ENCODE measurements around the gene PLEKHA5. TPM values are rescaled to one million over a fixed set of nuclear protein-coding genes. Genes with fewer than 3 reads are reported as not detected.

Gene PLEKHA5
- polyA plus RNA-seq, 1 of the 3 experiments (the other 2 are of a cell fraction): 7.1 TPM

DNA sequence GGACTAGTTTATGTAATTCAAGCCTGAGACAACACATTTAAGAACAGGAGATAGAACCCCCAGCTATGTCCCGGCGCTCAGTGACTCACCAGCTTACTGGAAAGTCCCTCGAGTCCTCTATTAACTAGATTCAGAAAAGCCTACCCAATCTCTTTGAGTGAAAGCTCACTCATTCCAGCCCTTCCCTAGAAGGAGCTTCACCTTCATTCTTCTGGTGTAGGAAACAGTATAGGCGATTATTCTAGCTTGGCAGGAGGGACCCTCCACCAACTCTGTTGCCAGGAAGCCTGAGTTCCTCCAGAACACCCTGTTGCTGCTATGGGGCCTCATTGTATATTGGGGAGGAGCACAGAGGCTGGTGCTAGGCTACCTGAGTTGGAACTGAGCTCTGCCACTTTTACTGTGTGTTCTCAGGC, 252.6 kb downstream of the PLEKHA5 start (continued):
- no peak for TF ChIP-seq RAD21 (IDR thresholded peaks at IDR 0.05; ENCODE audit: low read length)
- TF ChIP-seq, protein P1, sequence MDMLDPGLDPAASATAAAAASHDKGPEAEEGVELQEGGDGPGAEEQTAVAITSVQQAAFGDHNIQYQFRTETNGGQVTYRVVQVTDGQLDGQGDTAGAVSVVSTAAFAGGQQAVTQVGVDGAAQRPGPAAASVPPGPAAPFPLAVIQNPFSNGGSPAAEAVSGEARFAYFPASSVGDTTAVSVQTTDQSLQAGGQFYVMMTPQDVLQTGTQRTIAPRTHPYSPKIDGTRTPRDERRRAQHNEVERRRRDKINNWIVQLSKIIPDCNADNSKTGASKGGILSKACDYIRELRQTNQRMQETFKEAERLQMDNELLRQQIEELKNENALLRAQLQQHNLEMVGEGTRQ (IDR thresholded peaks at IDR 0.05; ENCODE audit: borderline replicate concordance, low read depth, low read length): no peak
- TF ChIP-seq, protein P2, sequence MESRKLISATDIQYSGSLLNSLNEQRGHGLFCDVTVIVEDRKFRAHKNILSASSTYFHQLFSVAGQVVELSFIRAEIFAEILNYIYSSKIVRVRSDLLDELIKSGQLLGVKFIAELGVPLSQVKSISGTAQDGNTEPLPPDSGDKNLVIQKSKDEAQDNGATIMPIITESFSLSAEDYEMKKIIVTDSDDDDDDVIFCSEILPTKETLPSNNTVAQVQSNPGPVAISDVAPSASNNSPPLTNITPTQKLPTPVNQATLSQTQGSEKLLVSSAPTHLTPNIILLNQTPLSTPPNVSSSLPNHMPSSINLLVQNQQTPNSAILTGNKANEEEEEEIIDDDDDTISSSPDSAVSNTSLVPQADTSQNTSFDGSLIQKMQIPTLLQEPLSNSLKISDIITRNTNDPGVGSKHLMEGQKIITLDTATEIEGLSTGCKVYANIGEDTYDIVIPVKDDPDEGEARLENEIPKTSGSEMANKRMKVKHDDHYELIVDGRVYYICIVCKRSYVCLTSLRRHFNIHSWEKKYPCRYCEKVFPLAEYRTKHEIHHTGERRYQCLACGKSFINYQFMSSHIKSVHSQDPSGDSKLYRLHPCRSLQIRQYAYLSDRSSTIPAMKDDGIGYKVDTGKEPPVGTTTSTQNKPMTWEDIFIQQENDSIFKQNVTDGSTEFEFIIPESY (IDR thresholded peaks at IDR 0.05; ENCODE audit: borderline replicate concordance, low read depth): no peak
- TF ChIP-seq, protein P3, sequence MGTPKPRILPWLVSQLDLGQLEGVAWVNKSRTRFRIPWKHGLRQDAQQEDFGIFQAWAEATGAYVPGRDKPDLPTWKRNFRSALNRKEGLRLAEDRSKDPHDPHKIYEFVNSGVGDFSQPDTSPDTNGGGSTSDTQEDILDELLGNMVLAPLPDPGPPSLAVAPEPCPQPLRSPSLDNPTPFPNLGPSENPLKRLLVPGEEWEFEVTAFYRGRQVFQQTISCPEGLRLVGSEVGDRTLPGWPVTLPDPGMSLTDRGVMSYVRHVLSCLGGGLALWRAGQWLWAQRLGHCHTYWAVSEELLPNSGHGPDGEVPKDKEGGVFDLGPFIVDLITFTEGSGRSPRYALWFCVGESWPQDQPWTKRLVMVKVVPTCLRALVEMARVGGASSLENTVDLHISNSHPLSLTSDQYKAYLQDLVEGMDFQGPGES (IDR thresholded peaks at IDR 0.05; ENCODE audit: low read depth, low read length): no peak
- TF ChIP-seq, protein P4, sequence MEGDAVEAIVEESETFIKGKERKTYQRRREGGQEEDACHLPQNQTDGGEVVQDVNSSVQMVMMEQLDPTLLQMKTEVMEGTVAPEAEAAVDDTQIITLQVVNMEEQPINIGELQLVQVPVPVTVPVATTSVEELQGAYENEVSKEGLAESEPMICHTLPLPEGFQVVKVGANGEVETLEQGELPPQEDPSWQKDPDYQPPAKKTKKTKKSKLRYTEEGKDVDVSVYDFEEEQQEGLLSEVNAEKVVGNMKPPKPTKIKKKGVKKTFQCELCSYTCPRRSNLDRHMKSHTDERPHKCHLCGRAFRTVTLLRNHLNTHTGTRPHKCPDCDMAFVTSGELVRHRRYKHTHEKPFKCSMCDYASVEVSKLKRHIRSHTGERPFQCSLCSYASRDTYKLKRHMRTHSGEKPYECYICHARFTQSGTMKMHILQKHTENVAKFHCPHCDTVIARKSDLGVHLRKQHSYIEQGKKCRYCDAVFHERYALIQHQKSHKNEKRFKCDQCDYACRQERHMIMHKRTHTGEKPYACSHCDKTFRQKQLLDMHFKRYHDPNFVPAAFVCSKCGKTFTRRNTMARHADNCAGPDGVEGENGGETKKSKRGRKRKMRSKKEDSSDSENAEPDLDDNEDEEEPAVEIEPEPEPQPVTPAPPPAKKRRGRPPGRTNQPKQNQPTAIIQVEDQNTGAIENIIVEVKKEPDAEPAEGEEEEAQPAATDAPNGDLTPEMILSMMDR (IDR thresholded peaks at IDR 0.05): no peak
- no peak for TF ChIP-seq FOXM1 (IDR thresholded peaks at IDR 0.05; ENCODE audit: low read depth)
- TF ChIP-seq GABPA (IDR thresholded peaks at IDR 0.05; ENCODE audit: low read depth): no peak
- TF ChIP-seq RXRA (IDR thresholded peaks at IDR 0.05; ENCODE audit: borderline replicate concordance, low read depth): no peak
- no peak for TF ChIP-seq RCOR1 (IDR thresholded peaks at IDR 0.05; ENCODE audit: low read length)
- peak; percentile 42 for TF ChIP-seq JUND (IDR thresholded peaks at IDR 0.05)
- no peak for TF ChIP-seq EZH2phosphoT487 (IDR thresholded peaks at IDR 0.05; ENCODE audit: borderline replicate concordance, low read depth)

DNA sequence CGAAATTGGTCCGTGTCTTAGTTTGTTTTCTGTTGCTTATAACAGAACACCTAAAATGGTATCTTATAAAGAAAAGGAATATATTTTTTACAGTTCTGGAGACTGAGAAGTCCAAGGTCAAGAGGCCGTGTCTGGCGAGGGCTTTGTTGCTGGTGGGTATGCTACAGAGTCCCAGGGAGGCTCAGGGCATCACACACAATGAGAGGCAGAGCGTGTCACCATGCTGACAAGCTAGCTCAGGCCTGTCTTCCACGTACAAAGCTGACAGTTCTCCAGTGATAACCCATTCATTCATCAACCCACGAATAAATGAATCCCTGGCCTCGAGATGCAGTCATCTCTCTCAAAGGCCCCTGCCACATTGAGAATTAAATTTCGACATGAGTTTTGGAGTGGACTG, 253.0 kb downstream of the PLEKHA5 start:
- ChIA-PET POLR2A (no interaction called here), CTCF (no interaction called here)
- no peaks in the 10 kb centered on the region for H3K9me2 ChIP-seq
- peaks cover 10% of the 10 kb centered on the region for H3F3A ChIP-seq (replicated peaks; ENCODE audit: insufficient read depth)
- H3K27me3 ChIP-seq (ENCODE audit: insufficient read depth): no peaks in the 10 kb centered on the region
- peaks cover 0 to 9% of the 10 kb centered on the region in 2 experiments; a peak in 2 of 4 replicates for H3K4me1 ChIP-seq (ENCODE audit: control insufficient read depth in 1 of 2, insufficient read depth in 2 of 2, low read depth in 1 of 2, low read length in 1 of 2)
- no peak for DNase-seq
- no peaks in the 10 kb centered on the region for H3K9me3 ChIP-seq
- 94% methylated on average over 9 of the region's 9 CpGs for WGBS (ENCODE audit: low lambda C conversion rate)
- no peaks in the 10 kb centered on the region for H3K79me2 ChIP-seq (ENCODE audit: insufficient read depth)
- no peaks in the 10 kb centered on the region for H4K20me1 ChIP-seq (ENCODE audit: insufficient read depth)
- peaks cover 0 to 12% of the 10 kb centered on the region in 2 experiments for H3K36me3 ChIP-seq (replicated peaks in 1 of 2; ENCODE audit: control insufficient read depth in 1 of 2, insufficient read depth in 2 of 2, low read length in 1 of 2)
- H3K27ac ChIP-seq (ENCODE audit: low read depth in 2 of 2, low read length in 1 of 2): peak overlapping the region; percentile 24 to 77; a peak in 3 of 4 replicates
- H2AFZ ChIP-seq (ENCODE audit: low read depth): no peak overlapping the region
- peak overlapping the region; percentile 34; the same call in 1 of the 2 replicates for H3K4me2 ChIP-seq
- H3K9ac ChIP-seq: no peak overlapping the region; the same call in 1 of the 2 replicates
- H3K4me3 ChIP-seq (ENCODE audit: low read depth in 2 of 2, low read length in 1 of 2): no peak overlapping the region
- no peak for TF ChIP-seq MXI1 (IDR thresholded peaks at IDR 0.05; ENCODE audit: low read depth, low read length)
- TF ChIP-seq, protein P5, sequence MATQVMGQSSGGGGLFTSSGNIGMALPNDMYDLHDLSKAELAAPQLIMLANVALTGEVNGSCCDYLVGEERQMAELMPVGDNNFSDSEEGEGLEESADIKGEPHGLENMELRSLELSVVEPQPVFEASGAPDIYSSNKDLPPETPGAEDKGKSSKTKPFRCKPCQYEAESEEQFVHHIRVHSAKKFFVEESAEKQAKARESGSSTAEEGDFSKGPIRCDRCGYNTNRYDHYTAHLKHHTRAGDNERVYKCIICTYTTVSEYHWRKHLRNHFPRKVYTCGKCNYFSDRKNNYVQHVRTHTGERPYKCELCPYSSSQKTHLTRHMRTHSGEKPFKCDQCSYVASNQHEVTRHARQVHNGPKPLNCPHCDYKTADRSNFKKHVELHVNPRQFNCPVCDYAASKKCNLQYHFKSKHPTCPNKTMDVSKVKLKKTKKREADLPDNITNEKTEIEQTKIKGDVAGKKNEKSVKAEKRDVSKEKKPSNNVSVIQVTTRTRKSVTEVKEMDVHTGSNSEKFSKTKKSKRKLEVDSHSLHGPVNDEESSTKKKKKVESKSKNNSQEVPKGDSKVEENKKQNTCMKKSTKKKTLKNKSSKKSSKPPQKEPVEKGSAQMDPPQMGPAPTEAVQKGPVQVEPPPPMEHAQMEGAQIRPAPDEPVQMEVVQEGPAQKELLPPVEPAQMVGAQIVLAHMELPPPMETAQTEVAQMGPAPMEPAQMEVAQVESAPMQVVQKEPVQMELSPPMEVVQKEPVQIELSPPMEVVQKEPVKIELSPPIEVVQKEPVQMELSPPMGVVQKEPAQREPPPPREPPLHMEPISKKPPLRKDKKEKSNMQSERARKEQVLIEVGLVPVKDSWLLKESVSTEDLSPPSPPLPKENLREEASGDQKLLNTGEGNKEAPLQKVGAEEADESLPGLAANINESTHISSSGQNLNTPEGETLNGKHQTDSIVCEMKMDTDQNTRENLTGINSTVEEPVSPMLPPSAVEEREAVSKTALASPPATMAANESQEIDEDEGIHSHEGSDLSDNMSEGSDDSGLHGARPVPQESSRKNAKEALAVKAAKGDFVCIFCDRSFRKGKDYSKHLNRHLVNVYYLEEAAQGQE (IDR thresholded peaks at IDR 0.05; ENCODE audit: low read depth, low read length): no peak
- no peak for TF ChIP-seq MEF2A (IDR thresholded peaks at IDR 0.05; ENCODE audit: borderline replicate concordance, low read depth)
- no peak for TF ChIP-seq TEAD4 (IDR thresholded peaks at IDR 0.05; ENCODE audit: borderline replicate concordance, insufficient read depth)
- TF ChIP-seq EP300 (IDR thresholded peaks at IDR 0.05; ENCODE audit: borderline replicate concordance in 1 of 2, low read depth in 1 of 2, low read length in 1 of 2): no peak
- no peak for TF ChIP-seq GABPA (IDR thresholded peaks at IDR 0.05; ENCODE audit: low read depth)
- TF ChIP-seq POLR2AphosphoS5 (IDR thresholded peaks at IDR 0.05; ENCODE audit: low read depth, low read length): no peak
- no peak for TF ChIP-seq SMC3 (IDR thresholded peaks at IDR 0.05; ENCODE audit: low read depth, low read length)
- TF ChIP-seq RAD21 (IDR thresholded peaks at IDR 0.05; ENCODE audit: low read length): no peak
- TF ChIP-seq, protein P3 (IDR thresholded peaks at IDR 0.05; ENCODE audit: low read depth, low read length): no peak
- TF ChIP-seq EZH2phosphoT487 (IDR thresholded peaks at IDR 0.05; ENCODE audit: borderline replicate concordance, low read depth): no peak
- TF ChIP-seq, protein P6, sequence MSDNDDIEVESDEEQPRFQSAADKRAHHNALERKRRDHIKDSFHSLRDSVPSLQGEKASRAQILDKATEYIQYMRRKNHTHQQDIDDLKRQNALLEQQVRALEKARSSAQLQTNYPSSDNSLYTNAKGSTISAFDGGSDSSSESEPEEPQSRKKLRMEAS (IDR thresholded peaks at IDR 0.05; ENCODE audit: low read depth): no peak
- no peak for TF ChIP-seq FOXJ3 (CRISPR knock-in tag; IDR thresholded peaks at IDR 0.05)
